Tibial nerve (tissue), 4 donors: Measurements from ENCODE around the gene TRMT2A.

Experiments used
- EP300 ChIP-seq, 2 donors: sonication (generic); formaldehyde crosslinking; IDR thresholded peaks; one replicate each; pipeline ENCODE4 v1.6.1; 2017; ENCODE audit warnings: antibody characterized with exemption in 2 of 2, mild to moderate bottlenecking in 1 of 2
- POLR2A ChIP-seq, 2 donors: fragments of 450-650 bp; IDR thresholded peaks; one replicate each; pipeline ENCODE4 v1.6.1; 2017; ENCODE audit warnings: antibody characterized with exemption in 2 of 2, mild to moderate bottlenecking in 2 of 2, moderate library complexity in 2 of 2
- TF ChIP-seq, protein P1 (sequence below), 5 experiments: fragments of 200-600 bp in 3 of 5; fragments of 450-650 bp in 2 of 5; sonication (generic) in 3 of 5; IDR thresholded peaks; one replicate each; pipeline ENCODE4 v1.5.1; 2016 to 2019; ENCODE audit warnings: antibody characterized with exemption in 5 of 5, mild to moderate bottlenecking in 3 of 5, moderate library complexity in 2 of 5

DNA sequence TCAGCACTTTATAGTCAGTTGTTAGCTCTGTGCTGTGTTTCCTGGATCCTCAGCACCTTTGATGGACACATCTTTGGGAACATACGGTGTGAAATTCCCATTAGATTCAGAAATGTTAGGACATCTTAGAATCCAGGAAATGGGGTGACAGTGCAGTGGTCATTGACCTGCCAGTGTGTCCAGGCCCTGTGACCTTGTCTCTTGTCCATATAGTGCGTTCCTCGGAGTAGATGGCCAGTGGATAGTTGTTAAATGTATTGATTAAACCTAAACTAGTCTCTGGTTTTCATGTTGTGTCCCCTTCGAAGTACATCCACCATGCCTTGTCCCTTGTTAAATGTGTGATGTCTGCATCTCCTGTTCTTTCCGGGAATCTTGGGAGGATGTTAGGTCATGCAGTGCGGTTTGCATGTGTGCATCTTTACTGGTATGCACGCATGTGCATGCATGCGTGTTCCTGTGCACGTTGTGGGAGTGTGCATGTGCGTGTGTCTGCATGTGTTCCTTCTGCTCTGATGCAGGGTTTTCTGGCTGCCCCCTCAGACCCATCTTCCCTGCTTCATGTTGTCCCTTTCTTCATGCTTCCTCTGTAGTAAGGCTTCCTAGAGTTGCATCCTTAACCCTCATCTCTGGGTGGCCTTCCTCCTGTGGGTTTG lies 33.0 kb downstream of the TRMT2A start:
- TF ChIP-seq, protein P1, sequence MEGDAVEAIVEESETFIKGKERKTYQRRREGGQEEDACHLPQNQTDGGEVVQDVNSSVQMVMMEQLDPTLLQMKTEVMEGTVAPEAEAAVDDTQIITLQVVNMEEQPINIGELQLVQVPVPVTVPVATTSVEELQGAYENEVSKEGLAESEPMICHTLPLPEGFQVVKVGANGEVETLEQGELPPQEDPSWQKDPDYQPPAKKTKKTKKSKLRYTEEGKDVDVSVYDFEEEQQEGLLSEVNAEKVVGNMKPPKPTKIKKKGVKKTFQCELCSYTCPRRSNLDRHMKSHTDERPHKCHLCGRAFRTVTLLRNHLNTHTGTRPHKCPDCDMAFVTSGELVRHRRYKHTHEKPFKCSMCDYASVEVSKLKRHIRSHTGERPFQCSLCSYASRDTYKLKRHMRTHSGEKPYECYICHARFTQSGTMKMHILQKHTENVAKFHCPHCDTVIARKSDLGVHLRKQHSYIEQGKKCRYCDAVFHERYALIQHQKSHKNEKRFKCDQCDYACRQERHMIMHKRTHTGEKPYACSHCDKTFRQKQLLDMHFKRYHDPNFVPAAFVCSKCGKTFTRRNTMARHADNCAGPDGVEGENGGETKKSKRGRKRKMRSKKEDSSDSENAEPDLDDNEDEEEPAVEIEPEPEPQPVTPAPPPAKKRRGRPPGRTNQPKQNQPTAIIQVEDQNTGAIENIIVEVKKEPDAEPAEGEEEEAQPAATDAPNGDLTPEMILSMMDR (IDR thresholded peaks at IDR 0.05) = no peak
- TF ChIP-seq EP300 (IDR thresholded peaks at IDR 0.05) = no peak
- TF ChIP-seq POLR2A (IDR thresholded peaks at IDR 0.05) = no peak
